Ovary (tissue), 3 donors: Measurements from ENCODE around the gene HSPB1.

Experiments used
- CTCF ChIP-seq, 3 donors: fragments of 450-650 bp in 2 of 3; fragments of 200-600 bp in 1 of 3; IDR thresholded peaks; one replicate each; pipeline versions ENCODE4 v1.5.1 to v1.8.0; 2016 to 2022; ENCODE audit warnings: antibody characterized with exemption in 3 of 3, mild to moderate bottlenecking in 1 of 3
- EP300 ChIP-seq: sonication (generic); formaldehyde crosslinking; IDR thresholded peaks from one replicate; pipeline ENCODE4 v1.6.1; 2017; ENCODE audit warnings: antibody characterized with exemption
- POLR2A ChIP-seq: fragments of 450-650 bp; IDR thresholded peaks from one replicate; pipeline ENCODE4 v1.6.1; 2017; ENCODE audit warnings: antibody characterized with exemption, mild to moderate bottlenecking, moderate library complexity
- donor health status: DM: no; HTN: no; CAD: no.

- TF ChIP-seq EP300 (no peak), CTCF (IDR thresholded peaks at IDR 0.05) (peak; percentile 98 to 99 (median 98)), POLR2A (peak; percentile 23)
These were observed 10.9 kb upstream of the HSPB1 start for GRCh38 chr7:76291351-76292212.
